HUDEP-2 (cell line): ENCODE results near the gene GIMAP2.

Experiments
- DNase-seq, 76 experiments: peaks; one replicate each; lab custom pipeline; 2025; ENCODE audit not compliant: unreplicated experiment in 76 of 76; lab: John Stamatoyannopoulos, UW

Gene GIMAP2

DNA sequence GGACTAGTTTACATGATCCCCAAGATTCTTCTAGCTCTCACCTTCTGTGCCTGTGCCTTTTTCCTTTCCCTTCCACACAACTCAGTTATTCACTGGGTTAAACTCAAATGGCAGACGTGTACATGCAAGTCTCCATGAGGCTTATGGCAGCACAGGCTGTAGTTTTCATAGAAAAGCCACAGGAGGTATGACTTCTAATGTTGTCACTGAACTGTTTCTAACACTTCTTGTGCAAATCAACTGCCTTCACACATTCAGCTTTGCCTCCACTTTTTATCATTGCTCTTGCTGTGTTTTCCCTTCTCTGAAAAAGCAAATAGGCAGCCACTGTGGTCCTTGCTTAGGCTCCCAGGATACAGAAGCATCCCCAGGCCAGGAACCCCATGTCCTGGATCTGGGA lies 46.4 kb downstream of the GIMAP2 start:
- DNase-seq = no peak

- no peak for DNase-seq
Measured at GRCh38 chr7:150732786-150733481, 47.4 kb downstream of the GIMAP2 start.

GRCh38 chr7:150733482-150734095 lies 48.1 kb downstream of the GIMAP2 start:
- no peak for DNase-seq

- no peak for DNase-seq
Measured at GRCh38 chr7:150734254-150734653, 48.7 kb downstream of the GIMAP2 start.

DNA sequence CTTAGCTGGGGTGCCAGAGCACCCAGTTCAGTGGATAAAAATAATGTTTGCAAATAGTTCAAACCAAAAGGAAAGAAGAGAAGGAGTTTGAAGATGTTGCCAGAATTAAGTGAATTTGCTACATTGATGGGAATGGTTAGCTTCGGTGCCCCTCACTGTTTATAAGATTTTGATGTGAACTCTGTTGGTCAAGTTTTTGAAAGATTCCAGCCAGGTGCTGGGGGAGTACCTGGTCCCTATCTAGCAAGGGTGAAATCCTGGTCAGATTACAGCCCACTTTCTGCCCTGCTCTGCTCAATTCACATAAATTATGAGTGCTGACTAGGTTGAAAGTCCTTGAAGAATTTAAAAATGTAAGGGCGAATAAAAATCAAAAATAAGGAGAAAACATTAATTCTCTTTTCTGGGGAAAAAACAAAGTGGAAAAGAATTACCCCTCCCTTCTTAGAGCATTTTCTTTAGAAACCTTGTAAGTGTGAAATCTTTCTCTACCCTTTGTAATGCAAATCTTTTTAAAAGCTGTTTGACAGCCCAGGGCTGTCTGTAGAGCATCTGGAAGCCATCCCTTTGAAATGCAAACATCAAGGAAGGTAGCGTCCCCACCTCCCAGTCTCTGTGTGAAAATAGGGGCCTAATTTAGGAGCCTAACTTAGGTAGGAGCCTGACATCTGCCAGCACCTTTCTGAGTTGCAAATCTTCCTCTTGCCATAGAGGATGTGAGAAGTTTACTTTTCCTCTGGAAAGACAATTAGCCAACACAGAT lies 50.3 kb downstream of the GIMAP2 start:
- no peak for DNase-seq

- DNase-seq = no peak
Measured at GRCh38 chr7:150736864-150737263, 51.4 kb downstream of the GIMAP2 start.

- no peak for DNase-seq
Measured at GRCh38 chr7:150737265-150738055, 52.0 kb downstream of the GIMAP2 start, which contains the start of gene GIMAP5. TSS of gene GIMAP5 (plus strand) at chr7:150737418. CDS start at chr7:150740885, 3,467 bp downstream.

DNA sequence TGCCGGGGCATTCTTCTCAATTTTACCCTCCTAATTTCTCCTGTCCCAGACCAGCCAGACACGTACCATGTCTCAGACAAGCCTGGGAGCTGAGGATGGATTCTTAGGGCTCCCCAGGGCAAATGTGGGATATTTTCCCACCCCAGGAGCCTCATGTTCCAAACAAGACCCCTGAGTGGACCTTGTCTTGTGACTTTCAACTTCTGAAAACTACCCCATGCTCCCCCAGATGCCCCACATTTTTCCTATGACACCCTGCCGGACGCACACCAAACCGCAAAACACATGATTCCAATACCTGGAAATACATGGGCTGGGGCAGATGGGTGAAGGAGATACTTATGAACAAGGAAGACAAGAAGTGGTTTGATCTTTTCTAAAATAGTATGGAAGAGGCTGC lies 52.6 kb downstream of the GIMAP2 start:
- no peak for DNase-seq

DNA sequence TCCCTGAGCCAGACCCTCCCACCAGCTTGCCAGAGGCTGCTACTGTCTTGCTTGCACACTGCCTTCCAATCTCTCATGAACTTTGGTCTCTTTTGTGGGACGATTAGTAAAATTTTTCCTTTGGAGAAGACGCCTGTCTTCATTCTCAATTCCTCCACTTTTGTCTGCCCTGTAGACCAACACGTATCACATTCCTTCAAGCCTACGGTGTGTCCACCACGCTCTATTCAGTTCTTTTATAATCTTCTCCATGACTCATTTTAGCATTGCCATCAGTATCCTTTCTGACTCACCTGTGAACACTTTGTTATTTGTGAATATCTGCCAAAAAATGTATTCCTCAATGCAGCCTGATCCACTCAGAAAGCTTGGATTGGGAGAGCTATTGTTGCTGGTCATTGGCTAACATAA lies 53.1 kb downstream of the GIMAP2 start:
- no peak for DNase-seq

GRCh38 chr7:150739033-150739432 lies 53.5 kb downstream of the GIMAP2 start:
- no peak for DNase-seq

- no peak for DNase-seq
Measured at GRCh38 chr7:150740053-150740452, 54.5 kb downstream of the GIMAP2 start.

GRCh38 chr7:150742286-150742968 lies 56.9 kb downstream of the GIMAP2 start:
- no peak for DNase-seq
